HG02981 (cell line): ENCODE data around the gene COL6A1.

ENCODE experiments used
- ATAC-seq: cut with Tn5 transposase; IDR thresholded peaks from one replicate; pipeline ENCODE4 v1.9.1; 2021; ENCODE audit warnings: mild to moderate bottlenecking, moderate library complexity; ENCODE audit not compliant: unreplicated experiment

Gene COL6A1

DNA sequence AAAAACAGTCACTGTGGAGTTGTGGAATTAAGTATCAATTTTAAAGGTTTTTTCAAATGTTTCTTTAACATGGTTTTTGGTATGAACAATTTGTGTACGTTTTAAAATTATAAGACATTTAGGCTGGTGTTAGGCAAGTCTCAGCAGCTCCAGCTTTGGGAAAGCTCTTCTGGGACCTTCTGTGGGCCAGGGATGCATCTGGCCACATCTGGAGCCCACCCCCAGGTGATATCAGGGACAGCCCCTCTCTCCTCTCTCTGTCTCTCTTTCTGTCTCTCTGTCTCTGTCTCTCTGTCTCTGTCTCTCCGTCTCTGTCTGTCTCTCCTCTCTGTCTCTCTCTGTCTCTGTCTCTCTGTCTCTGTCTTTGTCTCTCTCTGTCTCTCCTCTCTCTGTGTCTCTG is 1.3 kb upstream of the COL6A1 start:
- ATAC-seq = no peak

DNA sequence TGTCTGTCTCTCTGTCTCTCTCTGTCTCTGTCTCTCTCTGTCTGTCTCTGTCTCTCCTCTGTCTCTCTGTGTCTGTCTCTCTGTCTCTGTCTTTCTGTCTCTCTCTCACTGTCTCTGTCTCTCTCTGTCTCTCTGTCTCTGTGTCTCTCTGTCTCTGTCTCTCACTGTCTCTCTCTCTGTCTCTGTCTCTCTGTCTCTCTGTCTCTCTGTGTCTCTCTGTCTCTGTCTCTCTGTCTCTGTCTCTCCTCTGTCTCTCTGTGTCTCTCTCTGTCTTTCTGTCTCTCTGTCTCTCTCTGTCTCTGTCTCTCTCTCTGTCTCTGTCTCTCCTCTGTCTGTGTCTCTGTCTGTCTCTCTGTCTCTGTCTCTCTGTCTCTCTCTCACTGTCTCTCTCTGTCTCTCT is 873 bp upstream of the COL6A1 start:
- ATAC-seq = no peak

DNA sequence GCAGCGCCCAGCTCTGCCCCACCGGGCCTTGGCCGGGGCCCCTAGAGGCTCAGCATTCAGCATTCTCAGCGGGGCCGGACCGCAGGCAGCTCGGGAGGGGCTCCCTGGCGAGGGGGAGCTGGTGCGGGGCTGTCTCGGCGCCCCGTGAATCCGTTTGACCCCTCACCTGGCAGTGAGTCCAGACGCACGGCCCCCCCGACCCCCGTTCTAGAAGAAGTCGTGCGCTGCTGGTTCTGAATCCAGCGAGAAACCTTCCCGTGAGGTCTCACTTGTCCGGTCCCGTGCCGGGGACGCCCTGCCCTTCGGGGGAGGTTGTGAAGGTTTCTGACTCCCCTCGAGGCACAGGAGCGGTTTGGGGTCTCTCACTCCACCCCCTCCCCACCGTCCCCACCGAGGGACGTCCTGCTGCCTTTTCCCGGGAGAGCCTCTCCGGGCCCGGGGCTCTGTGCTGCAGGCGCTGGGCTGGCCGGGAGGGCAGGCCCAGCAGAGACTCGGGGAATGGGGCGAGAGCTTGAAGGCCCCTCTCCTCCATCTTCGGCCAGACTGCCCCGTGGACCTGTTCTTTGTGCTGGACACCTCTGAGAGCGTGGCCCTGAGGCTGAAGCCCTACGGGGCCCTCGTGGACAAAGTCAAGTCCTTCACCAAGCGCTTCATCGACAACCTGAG is 655 bp downstream of the COL6A1 start:
- no peak for ATAC-seq

DNA sequence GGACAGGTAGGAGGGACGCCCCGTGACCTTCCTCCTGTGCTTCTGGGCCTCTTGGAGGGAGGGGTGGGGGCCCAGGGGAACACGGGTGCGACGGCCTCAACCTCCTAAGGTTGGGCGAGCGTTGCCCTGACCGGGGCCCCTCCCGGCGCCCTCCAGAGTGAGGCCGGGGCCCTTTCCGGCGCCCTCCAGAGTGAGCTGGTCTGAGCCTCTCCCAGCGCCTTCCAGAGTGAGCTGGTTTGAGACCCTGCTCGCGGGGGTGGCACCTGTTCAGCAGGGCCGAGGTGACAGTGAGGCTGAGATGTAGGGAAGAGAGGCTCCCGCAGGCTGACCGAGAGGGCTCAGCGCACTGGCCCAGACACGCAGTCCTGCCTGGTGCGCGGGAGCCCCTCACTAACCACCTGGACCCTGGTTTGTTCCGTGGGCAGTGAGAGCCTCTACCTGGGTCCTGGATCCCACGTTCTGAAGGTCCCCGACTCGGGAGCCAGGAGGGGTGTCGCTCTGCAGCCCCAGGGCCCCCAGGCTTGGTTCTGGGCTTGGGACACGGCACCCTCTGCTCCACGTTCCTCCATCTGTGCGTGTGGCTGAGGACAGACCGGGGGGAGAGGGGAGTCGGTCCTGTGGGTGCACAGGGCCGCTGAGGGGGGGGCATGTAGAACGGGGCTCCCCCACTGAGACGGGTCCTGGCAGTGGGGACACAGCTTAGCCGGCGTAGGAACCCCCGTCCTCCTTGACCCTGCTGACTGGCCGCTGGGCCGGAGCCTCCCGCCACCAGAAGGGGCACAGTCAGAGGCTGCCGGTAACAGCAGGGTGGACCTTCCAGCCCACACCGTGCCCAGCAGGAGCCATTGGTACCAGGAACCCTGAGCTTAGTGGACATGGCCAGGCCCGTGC is 1.4 kb downstream of the COL6A1 start:
- no peak for ATAC-seq

DNA sequence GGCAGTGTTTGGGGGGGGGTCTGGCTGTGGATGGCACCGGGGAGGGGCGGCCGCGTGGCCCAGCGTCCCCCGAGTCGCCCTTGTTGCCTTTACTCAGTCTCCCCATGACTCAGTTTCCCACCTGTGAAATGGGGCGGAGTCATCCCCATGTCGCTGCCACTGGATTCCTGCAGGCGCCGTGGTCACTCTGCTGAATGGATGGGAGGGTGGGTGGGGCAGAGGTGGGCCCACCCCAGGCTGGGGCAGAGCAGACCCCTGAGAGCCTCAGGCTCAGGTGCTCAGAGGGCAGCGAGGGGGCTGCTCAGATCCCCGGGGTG is 2.0 kb downstream of the COL6A1 start:
- no peak for ATAC-seq

DNA sequence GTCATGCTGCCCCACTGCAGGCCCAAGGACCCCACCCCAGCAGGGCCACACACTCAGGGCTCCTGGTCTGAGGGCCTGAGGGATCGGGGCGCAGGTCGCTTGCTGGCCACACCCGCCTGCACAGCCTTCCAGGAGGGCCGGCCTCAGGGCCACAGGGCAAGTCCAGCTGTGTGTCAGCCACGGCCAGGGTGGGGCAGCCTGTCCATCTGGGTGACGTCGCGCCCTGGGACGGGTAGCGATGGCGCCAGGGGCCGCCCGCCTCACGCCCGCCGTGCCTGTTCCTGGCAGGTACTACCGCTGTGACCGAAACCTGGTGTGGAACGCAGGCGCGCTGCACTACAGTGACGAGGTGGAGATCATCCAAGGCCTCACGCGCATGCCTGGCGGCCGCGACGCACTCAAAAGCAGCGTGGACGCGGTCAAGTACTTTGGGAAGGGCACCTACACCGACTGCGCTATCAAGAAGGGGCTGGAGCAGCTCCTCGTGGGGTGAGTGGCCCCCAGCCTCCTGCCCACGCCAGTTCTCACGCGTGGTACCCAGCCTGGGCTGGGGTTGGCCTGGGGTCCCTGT is 2.5 kb downstream of the COL6A1 start:
- no peak for ATAC-seq

DNA sequence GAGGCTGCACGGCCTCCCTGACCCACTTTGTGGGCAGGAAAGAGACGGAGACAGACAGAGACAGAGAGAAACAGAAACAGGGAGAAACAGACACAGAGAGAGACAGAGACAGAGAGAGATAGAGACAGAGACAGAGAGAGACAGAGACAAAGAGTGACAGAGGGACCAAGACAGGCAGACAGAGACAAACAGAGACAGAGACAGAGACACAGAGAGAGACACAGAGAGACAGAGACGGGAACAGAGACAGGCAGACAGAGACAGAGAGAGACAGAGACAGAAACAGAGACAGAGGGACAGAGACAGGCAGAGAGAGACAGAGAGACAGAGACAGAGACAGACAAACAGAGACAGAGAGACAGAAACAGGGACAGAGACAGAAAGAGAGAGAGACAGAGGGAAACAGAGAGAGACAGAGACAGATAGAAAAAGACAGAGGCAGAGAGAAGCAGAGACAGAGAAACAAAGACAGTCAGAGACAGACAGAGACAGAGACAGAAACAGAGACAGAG is 3.1 kb downstream of the COL6A1 start:
- no peak for ATAC-seq

DNA sequence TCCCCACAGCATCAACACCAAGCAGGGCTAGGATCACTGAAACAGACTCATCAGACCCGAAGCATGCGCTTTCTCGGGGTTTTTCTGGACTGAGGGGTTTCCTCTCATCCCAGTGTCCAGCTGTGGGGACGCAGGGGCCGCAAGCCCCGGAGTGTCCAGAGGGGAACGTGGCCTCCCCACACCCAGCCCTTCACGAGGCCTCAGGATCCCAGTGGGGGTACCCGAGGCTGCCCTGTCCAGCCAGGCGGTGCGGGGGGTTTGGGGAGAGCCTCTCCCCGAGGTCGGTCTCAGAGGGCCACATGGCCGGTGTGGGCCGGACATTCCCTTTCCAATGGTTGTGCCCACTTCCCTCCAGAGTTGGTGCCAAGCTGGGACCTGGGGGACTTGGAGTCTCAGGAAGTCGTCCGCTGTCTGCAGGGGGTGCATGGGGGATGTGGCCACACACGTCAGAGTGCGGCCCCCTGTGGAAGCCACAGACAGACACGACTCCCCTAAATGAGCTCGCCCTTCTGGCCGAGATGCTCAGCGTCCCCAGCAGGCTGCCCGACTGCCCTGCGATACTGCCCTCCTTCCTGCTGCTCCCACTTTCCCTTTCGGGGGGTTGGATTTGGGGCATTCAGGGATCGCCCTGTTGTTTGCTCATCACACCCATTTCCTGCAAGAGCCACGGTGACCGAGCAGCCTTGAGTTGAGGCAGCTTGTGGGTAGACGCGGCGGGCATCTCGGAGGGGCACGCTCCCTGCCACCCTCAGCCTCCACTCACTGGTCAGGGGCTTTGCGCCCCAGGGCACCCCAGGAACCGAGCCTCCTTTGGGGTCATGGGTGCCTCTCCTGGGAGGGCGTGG is 4.1 kb downstream of the COL6A1 start:
- ATAC-seq = no peak

DNA sequence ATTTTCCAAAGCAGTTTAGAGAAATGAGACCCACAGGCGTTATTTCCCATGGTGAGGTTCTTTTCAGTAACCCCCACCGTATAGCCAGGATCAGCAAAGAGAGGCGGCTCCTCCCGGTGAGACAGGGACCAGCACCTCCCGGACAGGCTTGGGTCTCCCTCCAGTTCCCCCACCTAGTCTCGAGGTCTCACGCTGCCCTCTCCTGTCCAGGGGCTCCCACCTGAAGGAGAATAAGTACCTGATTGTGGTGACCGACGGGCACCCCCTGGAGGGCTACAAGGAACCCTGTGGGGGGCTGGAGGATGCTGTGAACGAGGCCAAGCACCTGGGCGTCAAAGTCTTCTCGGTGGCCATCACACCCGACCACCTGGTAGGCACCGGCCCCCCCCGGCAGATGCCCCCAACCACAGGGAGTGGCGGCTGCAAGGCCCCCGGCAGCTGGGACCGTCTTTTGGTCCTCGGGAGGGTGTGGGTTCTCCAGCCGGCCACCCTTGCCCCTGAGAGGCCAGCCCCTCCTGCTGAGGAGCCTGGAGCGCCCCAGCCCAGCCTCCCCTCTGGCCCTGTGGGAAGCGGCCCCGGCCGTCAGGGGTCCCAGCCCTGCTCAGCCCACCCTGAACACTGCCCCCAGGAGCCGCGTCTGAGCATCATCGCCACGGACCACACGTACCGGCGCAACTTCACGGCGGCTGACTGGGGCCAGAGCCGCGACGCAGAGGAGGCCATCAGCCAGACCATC is 4.9 kb downstream of the COL6A1 start:
- no peak for ATAC-seq

DNA sequence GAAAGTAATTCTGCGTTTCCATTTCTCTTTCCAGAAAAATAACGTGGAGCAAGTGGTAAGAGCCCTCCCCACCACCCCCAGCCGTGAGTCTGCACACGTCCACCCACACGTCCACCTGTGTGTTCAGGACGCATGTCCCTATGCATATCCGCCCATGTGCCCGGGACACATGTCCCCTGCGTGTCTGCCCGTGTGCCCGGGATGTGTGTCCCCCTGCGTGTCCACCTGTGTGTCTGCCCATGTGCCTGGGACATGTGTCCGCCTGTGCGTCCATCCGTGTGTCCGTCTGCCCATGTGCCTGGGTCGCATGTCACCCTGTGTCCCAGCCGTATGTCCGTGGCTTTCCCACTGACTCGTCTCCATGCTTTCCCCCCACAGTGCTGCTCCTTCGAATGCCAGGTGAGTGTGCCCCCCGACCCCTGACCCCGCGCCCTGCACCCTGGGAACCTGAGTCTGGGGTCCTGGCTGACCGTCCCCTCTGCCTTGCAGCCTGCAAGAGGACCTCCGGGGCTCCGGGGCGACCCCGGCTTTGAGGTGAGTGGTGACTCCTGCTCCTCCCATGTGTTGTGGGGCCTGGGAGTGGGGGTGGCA is 5.6 kb downstream of the COL6A1 start:
- ATAC-seq = no peak

DNA sequence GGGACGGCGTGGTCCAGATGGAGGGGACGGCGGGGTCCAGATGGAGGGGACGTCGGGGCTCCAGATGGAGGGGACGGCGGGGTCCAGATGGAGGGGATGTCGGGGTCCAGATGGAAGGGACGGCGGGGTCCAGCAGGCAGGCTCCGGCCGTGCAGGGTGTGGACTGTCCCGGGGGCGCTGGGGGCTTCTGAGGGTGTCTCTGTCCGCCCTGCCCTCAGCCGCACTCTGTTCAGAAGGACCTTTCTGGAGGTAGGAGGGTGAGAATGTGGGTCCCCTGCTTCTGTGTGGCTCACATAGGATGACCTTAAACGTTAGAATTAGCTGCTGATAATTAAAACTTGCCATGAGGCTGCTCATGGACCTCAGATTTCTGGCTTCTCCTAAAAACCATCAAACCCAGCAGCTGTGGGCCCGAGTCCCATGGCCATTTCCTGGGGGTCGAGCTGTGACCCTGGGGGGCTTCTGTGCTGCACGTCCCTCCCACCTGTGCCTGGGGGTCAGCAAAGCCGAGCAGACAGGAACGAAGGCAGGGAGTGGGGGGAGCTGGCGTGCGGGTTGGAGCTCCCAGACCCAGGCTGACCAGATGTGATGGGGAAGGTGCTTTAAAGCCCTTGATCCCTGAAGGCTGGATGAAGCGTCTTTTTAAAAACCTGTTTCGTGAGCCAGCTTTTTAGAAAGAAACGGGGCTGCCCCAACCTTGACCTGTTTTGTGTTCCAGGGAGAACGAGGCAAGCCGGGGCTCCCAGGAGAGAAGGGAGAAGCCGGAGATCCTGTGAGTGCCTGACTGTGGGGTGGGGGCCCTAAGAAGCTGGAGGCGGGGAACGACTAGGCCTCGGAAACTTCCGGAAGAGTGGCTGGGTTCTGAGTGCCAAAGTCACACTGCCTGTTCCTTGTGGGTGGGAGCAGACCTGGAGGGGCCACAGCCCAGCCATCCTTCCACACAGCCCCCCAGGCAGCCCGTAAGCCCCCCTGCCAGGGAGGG is 7.1 kb downstream of the COL6A1 start:
- ATAC-seq = no peak

DNA sequence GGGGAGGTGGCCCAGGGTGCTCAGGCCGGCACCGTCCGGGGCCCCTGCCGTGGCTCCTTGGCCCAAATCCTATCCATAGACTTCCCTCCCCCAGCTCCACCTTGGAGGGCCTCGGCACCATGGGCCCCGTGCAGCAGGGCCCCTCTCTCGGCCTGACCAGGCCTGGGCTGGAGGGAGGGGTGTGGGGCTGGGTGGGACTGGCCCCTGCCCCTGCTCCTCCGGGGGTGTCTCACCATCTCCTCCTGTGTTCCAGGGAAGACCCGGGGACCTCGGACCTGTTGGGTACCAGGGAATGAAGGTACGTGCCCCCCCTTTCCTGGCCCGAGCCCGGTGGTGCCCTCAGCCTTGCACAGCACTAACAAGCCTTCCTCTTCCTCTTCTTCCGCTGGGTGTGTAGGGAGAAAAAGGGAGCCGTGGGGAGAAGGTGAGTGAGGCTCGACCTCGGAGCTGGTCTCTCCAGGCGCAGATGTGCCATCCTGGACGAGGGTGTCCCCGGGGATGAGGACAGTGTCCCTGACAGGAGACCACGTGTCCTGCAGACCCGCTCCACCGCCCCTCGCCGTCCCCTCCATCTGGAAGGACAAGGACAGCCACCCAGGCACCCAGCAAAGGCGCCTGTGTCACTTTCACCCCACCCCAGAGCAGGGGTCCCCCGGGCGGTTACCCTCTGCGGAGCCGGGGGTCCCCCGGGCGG is 7.9 kb downstream of the COL6A1 start:
- ATAC-seq = no peak

DNA sequence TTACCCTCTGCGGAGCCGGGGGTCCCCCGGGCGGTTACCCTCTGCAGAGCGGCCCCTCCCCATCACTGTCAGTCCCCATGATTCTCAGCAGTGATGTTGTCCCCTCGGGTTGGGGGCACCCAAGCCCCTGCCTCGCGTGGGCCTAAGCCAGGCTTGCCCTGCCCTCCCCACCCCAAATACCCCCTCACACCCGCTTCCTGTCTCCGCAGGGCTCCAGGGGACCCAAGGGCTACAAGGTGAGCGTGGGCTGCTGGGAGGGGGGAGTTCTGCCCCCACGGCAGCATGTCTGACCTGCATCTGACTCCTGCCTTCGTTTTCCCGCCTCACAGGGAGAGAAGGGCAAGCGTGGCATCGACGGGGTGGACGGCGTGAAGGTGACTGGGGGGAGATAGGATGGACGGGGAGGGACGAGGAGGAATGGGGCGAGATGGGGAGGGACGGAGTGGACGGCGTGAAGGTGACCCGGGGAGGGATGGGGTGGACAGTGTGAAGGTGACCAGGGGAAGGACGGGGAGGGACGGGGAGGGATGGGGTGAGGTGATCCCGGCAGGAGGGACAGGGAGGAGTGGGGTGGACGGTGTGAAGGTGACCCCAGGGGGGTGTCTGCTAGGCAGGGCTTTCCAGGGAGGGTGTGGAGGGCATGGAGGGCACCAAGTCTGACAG is 8.6 kb downstream of the COL6A1 start:
- no peak for ATAC-seq

DNA sequence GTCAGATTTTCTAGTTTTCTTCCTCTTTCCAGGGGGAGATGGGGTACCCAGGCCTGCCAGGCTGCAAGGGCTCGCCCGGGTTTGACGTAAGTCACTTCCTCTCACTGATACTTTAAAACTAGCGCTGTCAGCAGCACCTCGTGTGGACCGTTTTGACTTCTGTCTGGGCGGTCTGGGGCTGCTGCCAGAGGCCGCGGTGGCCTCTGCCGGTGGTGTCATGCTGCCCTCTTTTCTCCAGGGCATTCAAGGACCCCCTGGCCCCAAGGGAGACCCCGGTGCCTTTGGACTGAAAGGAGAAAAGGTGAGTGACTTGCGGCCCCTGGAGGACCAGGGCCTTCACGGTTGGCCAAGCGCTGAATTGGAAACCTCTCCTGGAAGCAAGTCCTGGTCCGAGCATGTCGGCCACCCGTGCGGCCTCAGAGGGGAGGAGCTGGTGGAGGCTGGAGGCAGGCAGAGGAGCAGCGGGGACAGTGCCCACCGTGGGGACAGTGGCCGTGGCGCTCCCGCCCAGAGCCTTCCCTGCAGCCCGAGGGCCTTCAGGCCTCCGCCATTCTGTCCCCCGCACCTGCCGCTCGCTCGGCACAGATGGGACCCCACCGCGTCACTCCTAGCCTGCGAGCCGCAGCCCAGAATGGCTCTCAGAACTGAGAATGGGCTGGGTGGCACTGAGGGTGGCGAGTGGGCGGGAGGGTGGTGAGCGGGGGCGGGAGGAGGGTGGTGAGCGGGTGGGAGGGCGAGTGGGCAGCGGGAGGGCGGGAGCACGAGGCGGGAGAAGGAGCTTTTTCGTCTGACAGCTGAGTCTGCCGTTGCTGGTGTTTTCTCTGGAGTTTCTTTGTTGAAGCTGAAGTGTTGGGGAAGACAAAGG is 9.4 kb downstream of the COL6A1 start:
- no peak for ATAC-seq

DNA sequence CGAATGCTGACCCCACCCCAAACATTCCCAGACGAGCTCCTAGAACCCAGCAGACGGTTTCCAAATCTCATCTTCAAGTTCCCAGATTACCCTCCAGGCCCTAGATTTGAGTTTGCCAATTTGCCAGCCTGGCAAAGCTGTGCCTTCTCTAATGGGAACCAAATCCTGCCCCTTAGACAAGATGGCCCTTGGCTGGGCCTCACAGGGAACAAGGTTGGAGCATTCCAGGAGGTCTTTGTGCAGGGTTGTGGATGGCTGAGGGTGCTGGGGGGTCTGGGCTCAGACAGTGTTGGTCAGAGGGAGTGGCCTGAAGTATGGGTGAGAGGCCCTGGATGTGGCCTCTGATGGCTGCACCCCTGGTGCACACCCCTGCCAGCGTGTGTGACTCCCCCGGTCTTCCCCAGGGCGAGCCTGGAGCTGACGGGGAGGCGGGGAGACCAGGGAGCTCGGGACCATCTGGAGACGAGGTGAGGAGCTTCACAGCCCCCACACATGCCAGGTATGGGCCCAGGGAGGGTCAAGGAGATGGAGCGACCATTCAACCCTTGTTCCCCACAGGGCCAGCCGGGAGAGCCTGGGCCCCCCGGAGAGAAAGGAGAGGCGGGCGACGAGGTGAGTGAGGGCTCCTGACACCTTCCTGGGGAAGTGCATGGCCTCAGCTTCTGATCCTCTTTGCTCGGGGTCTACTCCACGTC is 10.2 kb downstream of the COL6A1 start:
- ATAC-seq = no peak
